ENCODE data around the gene SORL1. TPM values are rescaled to one million over a fixed set of nuclear protein-coding genes. Genes with fewer than 3 reads are reported as not detected.

Gene SORL1
- total RNA-seq, 1 donor from 2014 or later, result 7.1 TPM

DNA sequence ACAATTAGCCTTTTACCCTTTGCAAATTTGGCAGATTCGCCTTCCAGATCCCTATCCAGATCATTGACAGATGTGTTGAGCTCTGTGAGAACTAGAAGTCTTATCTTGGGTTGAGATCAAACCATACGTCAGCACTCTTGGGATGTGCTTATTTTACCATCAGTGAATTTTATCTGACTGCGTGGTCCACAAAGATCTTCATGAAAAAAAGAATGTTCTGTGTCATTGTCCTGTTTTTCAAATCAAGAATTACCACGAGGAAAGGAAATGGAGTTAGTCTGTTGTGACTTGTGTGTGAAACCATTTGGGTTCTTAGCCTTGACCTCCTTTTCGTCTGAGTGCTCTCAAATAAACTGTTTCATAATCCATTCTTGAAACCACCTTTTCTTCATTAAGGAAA is 86.9 kb downstream of the SORL1 start:
- Histone ChIP-seq H3K4me1 (peaks cover 3% of the 10 kb centered on the region), H3K9me3 (replicated peaks) (no peaks in the 10 kb centered on the region), H3K27me3 (ENCODE audit: low read depth) (no peaks in the 10 kb centered on the region), H3K36me3 (no peaks in the 10 kb centered on the region), H3K4me3 (no peak overlapping the region), H3K27ac (replicated peaks) (no peak overlapping the region)
- no peak for DNase-seq
- intact Hi-C loops (cut with micrococcal nuclease), result no loop called here
- TF ChIP-seq, protein P1, sequence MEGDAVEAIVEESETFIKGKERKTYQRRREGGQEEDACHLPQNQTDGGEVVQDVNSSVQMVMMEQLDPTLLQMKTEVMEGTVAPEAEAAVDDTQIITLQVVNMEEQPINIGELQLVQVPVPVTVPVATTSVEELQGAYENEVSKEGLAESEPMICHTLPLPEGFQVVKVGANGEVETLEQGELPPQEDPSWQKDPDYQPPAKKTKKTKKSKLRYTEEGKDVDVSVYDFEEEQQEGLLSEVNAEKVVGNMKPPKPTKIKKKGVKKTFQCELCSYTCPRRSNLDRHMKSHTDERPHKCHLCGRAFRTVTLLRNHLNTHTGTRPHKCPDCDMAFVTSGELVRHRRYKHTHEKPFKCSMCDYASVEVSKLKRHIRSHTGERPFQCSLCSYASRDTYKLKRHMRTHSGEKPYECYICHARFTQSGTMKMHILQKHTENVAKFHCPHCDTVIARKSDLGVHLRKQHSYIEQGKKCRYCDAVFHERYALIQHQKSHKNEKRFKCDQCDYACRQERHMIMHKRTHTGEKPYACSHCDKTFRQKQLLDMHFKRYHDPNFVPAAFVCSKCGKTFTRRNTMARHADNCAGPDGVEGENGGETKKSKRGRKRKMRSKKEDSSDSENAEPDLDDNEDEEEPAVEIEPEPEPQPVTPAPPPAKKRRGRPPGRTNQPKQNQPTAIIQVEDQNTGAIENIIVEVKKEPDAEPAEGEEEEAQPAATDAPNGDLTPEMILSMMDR (IDR thresholded peaks at IDR 0.05; ENCODE audit: borderline replicate concordance), result no peak

DNA sequence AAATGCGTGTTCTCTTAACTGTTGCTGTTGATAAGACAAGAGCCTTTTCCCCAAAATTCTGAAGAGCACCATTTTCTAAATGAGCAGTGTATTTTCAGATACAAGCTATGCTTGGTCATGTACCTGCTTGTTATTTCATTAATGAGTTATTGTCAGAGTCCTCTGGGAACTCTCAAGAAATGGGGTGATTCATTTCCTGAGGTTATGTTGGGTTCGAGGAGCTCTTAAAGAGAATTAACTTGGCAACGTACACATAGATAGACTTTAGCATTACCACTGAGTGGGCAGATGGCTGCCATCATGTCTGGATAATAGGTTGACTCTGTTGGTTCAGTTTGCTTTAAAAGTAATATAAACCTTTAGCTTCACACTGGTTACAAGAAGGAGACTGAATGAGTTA is 88.5 kb downstream of the SORL1 start:
- Histone ChIP-seq H3K27ac (replicated peaks) (no peak overlapping the region), H3K4me1 (no peaks in the 10 kb centered on the region), H3K9me3 (replicated peaks) (no peaks in the 10 kb centered on the region), H3K4me3 (no peak overlapping the region), H3K36me3 (no peaks in the 10 kb centered on the region), H3K27me3 (ENCODE audit: low read depth) (no peaks in the 10 kb centered on the region)
- intact Hi-C loops (cut with micrococcal nuclease), result no loop called here
- TF ChIP-seq, protein P1 (IDR thresholded peaks at IDR 0.05; ENCODE audit: borderline replicate concordance), result no peak
- DNase-seq, result no peak

DNA sequence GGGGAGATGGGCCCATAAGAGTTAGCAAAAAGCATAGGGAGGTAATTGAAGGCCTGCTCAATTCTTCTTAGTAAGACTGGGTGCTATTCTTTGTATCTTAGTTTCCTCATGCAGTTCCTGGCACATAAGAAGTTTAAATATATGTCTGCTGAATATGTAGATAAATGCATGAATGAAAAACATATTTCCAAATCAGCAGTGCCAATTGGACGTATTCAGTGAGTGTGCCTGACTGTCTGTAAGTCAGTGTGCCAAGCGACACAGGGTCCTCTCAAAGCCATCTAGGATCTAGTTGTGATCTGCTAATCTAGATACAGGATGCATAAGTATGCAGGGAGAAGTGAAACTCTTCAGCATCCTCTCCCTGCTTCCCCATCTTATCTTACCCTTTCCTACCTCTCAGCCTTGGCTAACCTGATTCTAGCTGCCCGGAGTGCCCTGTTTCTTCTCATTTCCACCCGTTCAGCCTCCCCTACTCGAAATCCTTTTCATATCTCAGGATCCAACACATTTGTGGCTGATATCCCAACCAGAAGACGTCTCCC is 91.8 kb downstream of the SORL1 start:
- Histone ChIP-seq H3K27ac (replicated peaks) (no peak overlapping the region), H3K27me3 (ENCODE audit: low read depth) (no peaks in the 10 kb centered on the region), H3K36me3 (no peaks in the 10 kb centered on the region), H3K9me3 (replicated peaks) (no peaks in the 10 kb centered on the region), H3K4me1 (no peaks in the 10 kb centered on the region), H3K4me3 (no peak overlapping the region)
- TF ChIP-seq, protein P1 (IDR thresholded peaks at IDR 0.05; ENCODE audit: borderline replicate concordance), result no peak
- intact Hi-C loops (cut with micrococcal nuclease), result no loop called here
- no peak for DNase-seq

DNA sequence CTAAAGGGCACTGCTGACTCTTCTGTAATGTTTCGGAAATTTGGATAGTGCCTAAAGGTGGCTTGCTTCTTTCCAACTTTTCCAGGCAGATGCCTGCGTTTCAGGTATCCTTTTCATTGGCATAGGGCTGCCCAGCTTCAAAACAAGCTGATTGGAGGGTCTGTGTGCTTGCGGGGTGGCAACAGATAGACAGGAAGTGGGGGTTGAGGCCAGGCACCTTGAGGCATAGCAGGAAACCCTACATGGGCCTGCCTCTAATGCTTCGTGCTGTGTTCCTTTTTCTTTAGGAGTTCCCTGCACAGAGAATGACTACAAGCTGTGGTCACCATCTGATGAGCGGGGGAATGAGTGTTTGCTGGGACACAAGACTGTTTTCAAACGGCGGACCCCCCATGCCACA is 92.8 kb downstream of the SORL1 start:
- no peak overlapping the region for H3K4me3 ChIP-seq
- H3K27ac ChIP-seq (replicated peaks), result no peak overlapping the region
- H3K36me3 ChIP-seq, result no peaks in the 10 kb centered on the region
- intact Hi-C loops (cut with micrococcal nuclease), result no loop called here
- H3K27me3 ChIP-seq (ENCODE audit: low read depth), result no peaks in the 10 kb centered on the region
- no peak for DNase-seq
- TF ChIP-seq, protein P1 (IDR thresholded peaks at IDR 0.05; ENCODE audit: borderline replicate concordance), result no peak
- no peaks in the 10 kb centered on the region for H3K4me1 ChIP-seq
- H3K9me3 ChIP-seq (replicated peaks), result no peaks in the 10 kb centered on the region

DNA sequence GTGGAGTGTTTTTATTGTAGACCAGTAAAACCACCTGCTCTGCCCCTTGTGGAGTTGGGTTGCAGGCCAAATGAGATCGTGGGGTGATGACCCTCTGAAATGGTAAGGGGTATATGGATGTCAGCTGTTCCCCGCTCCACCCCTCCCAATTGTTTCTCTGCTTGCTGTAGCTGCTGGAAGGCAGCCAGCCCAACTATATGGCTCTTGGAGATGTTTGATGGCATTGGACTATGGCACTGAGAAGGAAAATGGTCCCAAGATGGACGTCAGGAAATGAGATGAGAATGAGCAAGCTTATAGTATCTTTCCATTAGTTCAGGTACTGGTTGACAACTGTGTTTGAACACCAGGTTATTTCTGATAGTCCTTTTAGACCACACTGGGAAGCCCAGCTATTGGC is 95.5 kb downstream of the SORL1 start:
- H3K36me3 ChIP-seq, result no peaks in the 10 kb centered on the region
- no peaks in the 10 kb centered on the region for H3K9me3 ChIP-seq (replicated peaks)
- no peak overlapping the region for H3K27ac ChIP-seq (replicated peaks)
- H3K4me3 ChIP-seq, result no peak overlapping the region
- no peaks in the 10 kb centered on the region for H3K27me3 ChIP-seq (ENCODE audit: low read depth)
- intact Hi-C loops (cut with micrococcal nuclease), result no loop called here
- DNase-seq, result no peak
- H3K4me1 ChIP-seq, result no peaks in the 10 kb centered on the region
- TF ChIP-seq, protein P1 (IDR thresholded peaks at IDR 0.05; ENCODE audit: borderline replicate concordance), result no peak
